Renal pelvis (tissue), 12 donors: ENCODE measurements around the gene PNMA1. TPM values are rescaled to one million over a fixed set of nuclear protein-coding genes. Genes with fewer than 3 reads are reported as not detected.
A peak's percentile ranks its signal among the peaks of the same experiment; 100 is the strongest.

Experiments
- DNase-seq: peaks from one replicate; pipeline ENCODE4 v3.0.0-alpha.2; 2013
- long read RNA-seq, 16 experiments: transcript quantifications; one replicate each; lab custom pipeline, GENCODE V29; 2026
- polyA plus RNA-seq, 3 donors: library from polyadenylated mRNA; unstranded; fragments of 120-200 nt; gene quantifications; one replicate each; pipeline ENCODE4 v1.2.1, GENCODE V29; 2013; ENCODE audit not compliant: insufficient read length in 3 of 3

The PNMA1 gene
- 10 to 100 TPM; 85.6 to 97.2 (median 86.4) TPM for polyA plus RNA-seq
- long read RNA-seq, donor 1, transcript PNMA1-201 (1 exons, 2,590 nt): major isoform, 97 of 97 reads
- long read RNA-seq, donor 1, partial matches to known transcripts: 0 of 97 reads
- long read RNA-seq, donor 1, other reads (novel, unspliced or antisense): 0 of 97 reads
- long read RNA-seq, donor 2, transcript PNMA1-201 (1 exons, 2,590 nt): major isoform, 102 of 102 reads
- long read RNA-seq, donor 2, partial matches to known transcripts: 0 of 102 reads
- long read RNA-seq, donor 2, other reads (novel, unspliced or antisense): 0 of 102 reads
- long read RNA-seq, donor 3, transcript PNMA1-201 (1 exons, 2,590 nt): major isoform, 121 of 121 reads
- long read RNA-seq, donor 3, partial matches to known transcripts: 0 of 121 reads
- long read RNA-seq, donor 3, other reads (novel, unspliced or antisense): 0 of 121 reads
- long read RNA-seq, donor 4, transcript PNMA1-201 (1 exons, 2,590 nt): major isoform, 130 of 130 reads
- long read RNA-seq, donor 4, partial matches to known transcripts: 0 of 130 reads
- long read RNA-seq, donor 4, other reads (novel, unspliced or antisense): 0 of 130 reads
- long read RNA-seq, donor 5, transcript PNMA1-201 (1 exons, 2,590 nt): major isoform, 44 of 44 reads
- long read RNA-seq, donor 5, partial matches to known transcripts: 0 of 44 reads
- long read RNA-seq, donor 5, other reads (novel, unspliced or antisense): 0 of 44 reads
- long read RNA-seq, donor 6, transcript PNMA1-201 (1 exons, 2,590 nt): major isoform, 100 of 100 reads
- long read RNA-seq, donor 6, partial matches to known transcripts: 0 of 100 reads
- long read RNA-seq, donor 6, other reads (novel, unspliced or antisense): 0 of 100 reads
- long read RNA-seq, donor 7, transcript PNMA1-201 (1 exons, 2,590 nt): major isoform, 146 of 146 reads
- long read RNA-seq, donor 7, partial matches to known transcripts: 0 of 146 reads
- long read RNA-seq, donor 7, other reads (novel, unspliced or antisense): 0 of 146 reads
- long read RNA-seq, donor 8, transcript PNMA1-201 (1 exons, 2,590 nt): major isoform, 58 of 58 reads
- long read RNA-seq, donor 8, partial matches to known transcripts: 0 of 58 reads
- long read RNA-seq, donor 8, other reads (novel, unspliced or antisense): 0 of 58 reads
- long read RNA-seq, donor 9, transcript PNMA1-201 (1 exons, 2,590 nt): major isoform, 141 of 141 reads
- long read RNA-seq, donor 9, partial matches to known transcripts: 0 of 141 reads
- long read RNA-seq, donor 9, other reads (novel, unspliced or antisense): 0 of 141 reads
- long read RNA-seq, donor 10, transcript PNMA1-201 (1 exons, 2,590 nt): major isoform, 92 of 92 reads
- long read RNA-seq, donor 10, partial matches to known transcripts: 0 of 92 reads
- long read RNA-seq, donor 10, other reads (novel, unspliced or antisense): 0 of 92 reads
- long read RNA-seq, donor 11, transcript PNMA1-201 (1 exons, 2,590 nt): major isoform, 71 of 71 reads
- long read RNA-seq, donor 11, partial matches to known transcripts: 0 of 71 reads
- long read RNA-seq, donor 11, other reads (novel, unspliced or antisense): 0 of 71 reads
- long read RNA-seq, donor 12, transcript PNMA1-201 (1 exons, 2,590 nt): major isoform, 102 of 102 reads
- long read RNA-seq, donor 12, partial matches to known transcripts: 0 of 102 reads
- long read RNA-seq, donor 12, other reads (novel, unspliced or antisense): 0 of 102 reads
- long read RNA-seq, donor 13, transcript PNMA1-201 (1 exons, 2,590 nt): major isoform, 62 of 62 reads
- long read RNA-seq, donor 13, partial matches to known transcripts: 0 of 62 reads
- long read RNA-seq, donor 13, other reads (novel, unspliced or antisense): 0 of 62 reads
- long read RNA-seq, donor 14: 0 reads
- long read RNA-seq, donor 15: 0 reads
- long read RNA-seq, donor 16, transcript PNMA1-201 (1 exons, 2,590 nt): major isoform, 126 of 126 reads
- long read RNA-seq, donor 16, partial matches to known transcripts: 0 of 126 reads
- long read RNA-seq, donor 16, other reads (novel, unspliced or antisense): 0 of 126 reads

GRCh38 chr14:73713803-73714655 lies at the start of gene PNMA1:
TSS of gene PNMA1 (minus strand) at chr14:73714384. CDS start at chr14:73713639, 745 bp downstream.
- peak; percentile 90 for DNase-seq

GRCh38 chr14:73763396-73763795 lies 49.2 kb upstream of the PNMA1 start:
- DNase-seq: no peak

GRCh38 chr14:73762375-73762822 lies 48.2 kb upstream of the PNMA1 start:
- no peak for DNase-seq

GRCh38 chr14:73761618-73762355 lies 47.6 kb upstream of the PNMA1 start:
- no peak for DNase-seq

GRCh38 chr14:73760598-73761586 lies 46.7 kb upstream of the PNMA1 start:
- no peak for DNase-seq

GRCh38 chr14:73759714-73760597 lies 45.8 kb upstream of the PNMA1 start:
- DNase-seq: peak; percentile 96

GRCh38 chr14:73759183-73759713 lies 45.1 kb upstream of the PNMA1 start:
- DNase-seq: no peak

- DNase-seq: no peak
Measured at GRCh38 chr14:73758392-73759182, 44.4 kb upstream of the PNMA1 start.

GRCh38 chr14:73757876-73758391 lies 43.8 kb upstream of the PNMA1 start:
- no peak for DNase-seq

- no peak for DNase-seq
Measured at GRCh38 chr14:73757381-73757780, 43.2 kb upstream of the PNMA1 start.

- DNase-seq: no peak
Measured at GRCh38 chr14:73755434-73756014, 41.3 kb upstream of the PNMA1 start.

- no peak for DNase-seq
Measured at GRCh38 chr14:73754911-73755360, 40.8 kb upstream of the PNMA1 start.

GRCh38 chr14:73753887-73754795 lies 40.0 kb upstream of the PNMA1 start:
- no peak for DNase-seq
